Measurements from ENCODE around the gene PTN.

DNA sequence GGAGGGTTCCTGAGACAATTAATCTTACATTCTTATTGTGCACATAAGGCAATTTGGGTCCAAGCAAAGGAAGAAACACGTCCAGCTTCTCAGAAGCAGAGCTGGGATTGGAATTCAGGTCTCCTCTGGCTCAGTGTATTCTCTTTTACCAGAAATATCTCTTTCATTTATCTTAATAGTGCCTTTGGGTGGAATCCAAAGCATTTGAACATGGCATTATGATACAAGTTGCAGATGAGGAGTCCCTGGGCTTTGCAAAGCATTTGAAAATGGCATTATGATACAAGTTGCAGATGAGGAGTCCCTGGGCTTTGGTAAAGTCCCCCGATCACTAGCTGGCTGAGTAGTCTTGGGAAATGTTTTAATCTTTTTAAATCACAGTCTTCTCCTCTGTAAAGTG, 30.0 kb upstream of the PTN start:
- TF ChIP-seq EZH2 (IDR thresholded peaks at IDR 0.05; ENCODE audit: insufficient read depth, low read length) = no peak
- TF ChIP-seq, protein P1, sequence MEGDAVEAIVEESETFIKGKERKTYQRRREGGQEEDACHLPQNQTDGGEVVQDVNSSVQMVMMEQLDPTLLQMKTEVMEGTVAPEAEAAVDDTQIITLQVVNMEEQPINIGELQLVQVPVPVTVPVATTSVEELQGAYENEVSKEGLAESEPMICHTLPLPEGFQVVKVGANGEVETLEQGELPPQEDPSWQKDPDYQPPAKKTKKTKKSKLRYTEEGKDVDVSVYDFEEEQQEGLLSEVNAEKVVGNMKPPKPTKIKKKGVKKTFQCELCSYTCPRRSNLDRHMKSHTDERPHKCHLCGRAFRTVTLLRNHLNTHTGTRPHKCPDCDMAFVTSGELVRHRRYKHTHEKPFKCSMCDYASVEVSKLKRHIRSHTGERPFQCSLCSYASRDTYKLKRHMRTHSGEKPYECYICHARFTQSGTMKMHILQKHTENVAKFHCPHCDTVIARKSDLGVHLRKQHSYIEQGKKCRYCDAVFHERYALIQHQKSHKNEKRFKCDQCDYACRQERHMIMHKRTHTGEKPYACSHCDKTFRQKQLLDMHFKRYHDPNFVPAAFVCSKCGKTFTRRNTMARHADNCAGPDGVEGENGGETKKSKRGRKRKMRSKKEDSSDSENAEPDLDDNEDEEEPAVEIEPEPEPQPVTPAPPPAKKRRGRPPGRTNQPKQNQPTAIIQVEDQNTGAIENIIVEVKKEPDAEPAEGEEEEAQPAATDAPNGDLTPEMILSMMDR (IDR thresholded peaks at IDR 0.05; ENCODE audit: insufficient read depth, low read depth, low read length) = no peak
